ENCODE results near the gene EFNA1.

DNA sequence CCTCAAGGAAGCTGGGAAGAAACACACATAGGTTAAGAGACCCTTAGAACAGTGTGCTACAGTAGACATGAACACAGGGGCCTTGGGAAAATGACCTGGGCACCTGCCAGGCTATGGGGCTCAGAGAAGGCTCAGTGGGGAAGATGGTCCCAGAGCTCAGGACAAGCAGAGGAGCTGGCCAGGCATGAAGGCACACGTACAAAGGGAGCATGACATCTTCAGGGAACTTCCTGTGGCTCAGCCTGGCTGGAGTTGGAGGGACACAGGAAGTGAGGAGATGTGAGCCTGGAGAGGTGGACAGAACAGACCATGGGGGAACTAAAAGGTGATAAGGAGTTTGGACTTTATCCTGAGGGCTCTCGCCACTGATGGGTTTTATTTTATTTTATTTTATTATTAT, 4.2 kb downstream of the EFNA1 start:
- TF ChIP-seq GATA3 (IDR thresholded peaks at IDR 0.05; ENCODE audit: borderline replicate concordance) (no peak), EP300 (IDR thresholded peaks at IDR 0.05) (no peak), HEYL (CRISPR knock-in tag; IDR thresholded peaks at IDR 0.05) (no peak), ESRRA (IDR thresholded peaks at IDR 0.05; ENCODE audit: borderline replicate concordance, low read length) (no peak), TFCP2L1 (CRISPR knock-in tag; IDR thresholded peaks at IDR 0.05) (no peak), POLR2A (IDR thresholded peaks at IDR 0.05; ENCODE audit: low read length) (no peak), HDAC2 (IDR thresholded peaks at IDR 0.05) (no peak), CHD4 (IDR thresholded peaks at IDR 0.05; ENCODE audit: borderline replicate concordance) (no peak)
- TF ChIP-seq, protein P1, sequence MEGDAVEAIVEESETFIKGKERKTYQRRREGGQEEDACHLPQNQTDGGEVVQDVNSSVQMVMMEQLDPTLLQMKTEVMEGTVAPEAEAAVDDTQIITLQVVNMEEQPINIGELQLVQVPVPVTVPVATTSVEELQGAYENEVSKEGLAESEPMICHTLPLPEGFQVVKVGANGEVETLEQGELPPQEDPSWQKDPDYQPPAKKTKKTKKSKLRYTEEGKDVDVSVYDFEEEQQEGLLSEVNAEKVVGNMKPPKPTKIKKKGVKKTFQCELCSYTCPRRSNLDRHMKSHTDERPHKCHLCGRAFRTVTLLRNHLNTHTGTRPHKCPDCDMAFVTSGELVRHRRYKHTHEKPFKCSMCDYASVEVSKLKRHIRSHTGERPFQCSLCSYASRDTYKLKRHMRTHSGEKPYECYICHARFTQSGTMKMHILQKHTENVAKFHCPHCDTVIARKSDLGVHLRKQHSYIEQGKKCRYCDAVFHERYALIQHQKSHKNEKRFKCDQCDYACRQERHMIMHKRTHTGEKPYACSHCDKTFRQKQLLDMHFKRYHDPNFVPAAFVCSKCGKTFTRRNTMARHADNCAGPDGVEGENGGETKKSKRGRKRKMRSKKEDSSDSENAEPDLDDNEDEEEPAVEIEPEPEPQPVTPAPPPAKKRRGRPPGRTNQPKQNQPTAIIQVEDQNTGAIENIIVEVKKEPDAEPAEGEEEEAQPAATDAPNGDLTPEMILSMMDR (IDR thresholded peaks at IDR 0.05): no peak
- TF ChIP-seq, protein P2, sequence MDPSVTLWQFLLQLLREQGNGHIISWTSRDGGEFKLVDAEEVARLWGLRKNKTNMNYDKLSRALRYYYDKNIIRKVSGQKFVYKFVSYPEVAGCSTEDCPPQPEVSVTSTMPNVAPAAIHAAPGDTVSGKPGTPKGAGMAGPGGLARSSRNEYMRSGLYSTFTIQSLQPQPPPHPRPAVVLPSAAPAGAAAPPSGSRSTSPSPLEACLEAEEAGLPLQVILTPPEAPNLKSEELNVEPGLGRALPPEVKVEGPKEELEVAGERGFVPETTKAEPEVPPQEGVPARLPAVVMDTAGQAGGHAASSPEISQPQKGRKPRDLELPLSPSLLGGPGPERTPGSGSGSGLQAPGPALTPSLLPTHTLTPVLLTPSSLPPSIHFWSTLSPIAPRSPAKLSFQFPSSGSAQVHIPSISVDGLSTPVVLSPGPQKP (IDR thresholded peaks at IDR 0.05; ENCODE audit: low read depth, low read length): no peak
- TF ChIP-seq, protein P3, sequence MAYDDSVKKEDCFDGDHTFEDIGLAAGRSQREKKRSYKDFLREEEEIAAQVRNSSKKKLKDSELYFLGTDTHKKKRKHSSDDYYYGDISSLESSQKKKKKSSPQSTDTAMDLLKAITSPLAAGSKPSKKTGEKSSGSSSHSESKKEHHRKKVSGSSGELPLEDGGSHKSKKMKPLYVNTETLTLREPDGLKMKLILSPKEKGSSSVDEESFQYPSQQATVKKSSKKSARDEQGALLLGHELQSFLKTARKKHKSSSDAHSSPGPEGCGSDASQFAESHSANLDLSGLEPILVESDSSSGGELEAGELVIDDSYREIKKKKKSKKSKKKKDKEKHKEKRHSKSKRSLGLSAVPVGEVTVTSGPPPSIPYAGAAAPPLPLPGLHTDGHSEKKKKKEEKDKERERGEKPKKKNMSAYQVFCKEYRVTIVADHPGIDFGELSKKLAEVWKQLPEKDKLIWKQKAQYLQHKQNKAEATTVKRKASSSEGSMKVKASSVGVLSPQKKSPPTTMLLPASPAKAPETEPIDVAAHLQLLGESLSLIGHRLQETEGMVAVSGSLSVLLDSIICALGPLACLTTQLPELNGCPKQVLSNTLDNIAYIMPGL (CRISPR knock-in tag; IDR thresholded peaks at IDR 0.05; ENCODE audit: borderline replicate concordance): no peak

Data from A549 (cell line).